Parathyroid adenoma (tissue), 2 donors: ENCODE results near the gene TLR4.

ENCODE experiments used
- H2AFZ ChIP-seq: fragments of 300-600 bp; sonication (generic); one replicate; pipeline ENCODE4 v1.7.0; 2017; ENCODE audit warnings: antibody characterized with exemption, mild to moderate bottlenecking
- H3K27ac ChIP-seq: fragments of 300-600 bp; sonication (generic); one replicate; pipeline ENCODE4 v1.7.0; 2017
- H3K27me3 ChIP-seq: fragments of 300-600 bp; sonication (generic); one replicate; pipeline ENCODE4 v1.7.0; 2017; ENCODE audit warnings: low read length; ENCODE audit not compliant: control insufficient read depth, insufficient read depth
- H3K36me3 ChIP-seq: fragments of 300-600 bp; sonication (generic); one replicate; pipeline ENCODE4 v1.7.0; 2017; ENCODE audit warnings: low read length; ENCODE audit not compliant: control insufficient read depth, insufficient read depth
- H3K4me1 ChIP-seq: fragments of 300-600 bp; sonication (generic); one replicate; pipeline ENCODE4 v1.7.0; 2017; ENCODE audit warnings: control low read depth
- H3K4me2 ChIP-seq: fragments of 300-600 bp; sonication (generic); one replicate; pipeline ENCODE4 v1.7.0; 2017; ENCODE audit warnings: low read length
- H3K4me3 ChIP-seq: fragments of 300-600 bp; sonication (generic); one replicate; pipeline ENCODE4 v1.7.0; 2017; ENCODE audit warnings: low read depth, low read length
- H3K79me2 ChIP-seq: fragments of 300-600 bp; sonication (generic); one replicate; pipeline ENCODE4 v1.7.0; 2017; ENCODE audit warnings: control low read depth
- H3K9ac ChIP-seq: fragments of 300-600 bp; sonication (generic); one replicate; pipeline ENCODE4 v1.7.0; 2017; ENCODE audit warnings: mild to moderate bottlenecking
- H3K9me3 ChIP-seq: fragments of 300-600 bp; sonication (generic); one replicate; pipeline ENCODE4 v1.7.0; 2017; ENCODE audit warnings: low read length; ENCODE audit not compliant: control insufficient read depth
- CTCF ChIP-seq: fragments of 300-600 bp; sonication (generic); IDR thresholded peaks from one replicate; pipeline ENCODE4 v1.7.0; 2017; ENCODE audit warnings: antibody characterized with exemption, mild to moderate bottlenecking
- donor health status: primary hyperparathyroidism.

Gene TLR4

GRCh38 chr9:117733465-117733864, 29.3 kb downstream of the TLR4 start:
- Histone ChIP-seq H3K9me3 (no peaks in the 10 kb centered on the region), H3K36me3 (no peaks in the 10 kb centered on the region), H3K79me2 (no peaks in the 10 kb centered on the region), H3K27me3 (no peaks in the 10 kb centered on the region), H3K4me2 (no peak overlapping the region), H3K4me3 (no peak overlapping the region), H2AFZ (no peak overlapping the region), H3K9ac (no peak overlapping the region), H3K4me1 (no peaks in the 10 kb centered on the region), H3K27ac (no peak overlapping the region)
- TF ChIP-seq CTCF, result no peak

DNA sequence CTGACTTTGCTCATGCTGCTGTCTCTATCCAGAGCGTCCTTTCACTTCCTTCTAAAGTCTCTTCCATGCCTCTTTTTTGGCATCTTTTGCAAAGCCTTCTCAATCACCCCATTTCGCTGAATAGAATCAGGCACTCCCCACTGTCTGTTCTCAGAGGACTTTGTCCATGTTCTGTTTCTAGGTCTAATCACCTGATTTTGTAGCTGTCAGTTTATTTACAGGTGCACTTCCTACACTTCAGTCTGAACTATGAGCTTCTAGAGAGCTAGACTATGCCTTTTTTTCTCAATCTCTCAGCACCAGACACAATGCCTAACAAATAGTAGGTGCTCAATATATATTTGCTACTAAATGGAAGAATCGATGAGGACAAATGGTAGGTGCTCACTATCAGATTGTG, 29.9 kb downstream of the TLR4 start:
- no peak overlapping the region for H3K9ac ChIP-seq
- no peaks in the 10 kb centered on the region for H3K79me2 ChIP-seq
- H3K4me1 ChIP-seq, result no peaks in the 10 kb centered on the region
- H3K9me3 ChIP-seq, result no peaks in the 10 kb centered on the region
- H3K4me3 ChIP-seq, result no peak overlapping the region
- no peak overlapping the region for H3K4me2 ChIP-seq
- no peak overlapping the region for H2AFZ ChIP-seq
- H3K36me3 ChIP-seq, result no peaks in the 10 kb centered on the region
- TF ChIP-seq CTCF, result no peak
- H3K27ac ChIP-seq, result no peak overlapping the region
- no peaks in the 10 kb centered on the region for H3K27me3 ChIP-seq

DNA sequence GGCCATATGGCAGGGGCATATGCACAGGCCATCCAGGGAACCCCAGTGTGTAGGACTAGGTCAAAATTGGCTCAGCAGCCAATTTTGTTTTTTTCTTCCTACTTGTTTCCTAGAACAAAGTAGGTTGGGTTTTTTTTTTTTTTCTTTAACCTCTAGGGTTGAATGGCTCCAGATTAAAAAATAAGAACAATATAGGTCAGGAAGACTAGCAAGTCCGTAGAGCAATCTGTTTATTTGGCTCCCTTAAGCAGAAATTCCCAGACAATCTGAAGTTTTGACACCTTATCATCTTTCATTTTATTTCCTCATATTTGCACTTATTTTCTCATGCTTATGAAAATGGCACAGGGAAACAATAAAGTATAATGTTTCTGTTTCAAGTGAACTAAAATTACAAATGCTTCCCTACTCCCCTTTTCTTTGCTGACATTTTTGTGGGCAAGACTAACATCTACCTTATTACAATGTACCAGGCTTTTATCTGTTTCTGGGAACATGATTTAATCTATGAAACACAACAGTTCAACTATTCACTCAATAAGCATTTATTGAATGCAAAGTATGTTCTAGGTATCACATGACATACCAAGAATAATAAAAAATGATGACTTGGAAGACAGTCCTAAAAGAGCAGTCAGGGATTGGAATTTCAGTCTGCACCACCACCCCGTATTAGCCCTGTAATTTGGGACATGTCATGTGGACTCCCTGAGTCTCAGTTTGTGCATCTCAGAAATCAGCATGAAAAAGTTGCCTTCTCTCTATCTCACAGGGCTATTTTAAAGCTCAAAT, 30.5 kb downstream of the TLR4 start:
- Histone ChIP-seq H3K4me1 (no peaks in the 10 kb centered on the region), H2AFZ (no peak overlapping the region), H3K9ac (no peak overlapping the region), H3K36me3 (no peaks in the 10 kb centered on the region), H3K27me3 (no peaks in the 10 kb centered on the region), H3K4me3 (no peak overlapping the region), H3K9me3 (no peaks in the 10 kb centered on the region), H3K4me2 (no peak overlapping the region), H3K79me2 (no peaks in the 10 kb centered on the region), H3K27ac (no peak overlapping the region)
- TF ChIP-seq CTCF, result no peak

- H3K9ac ChIP-seq, result no peak overlapping the region
- H3K79me2 ChIP-seq, result no peaks in the 10 kb centered on the region
- no peaks in the 10 kb centered on the region for H3K36me3 ChIP-seq
- H3K4me3 ChIP-seq, result no peak overlapping the region
- H3K27me3 ChIP-seq, result no peaks in the 10 kb centered on the region
- no peak overlapping the region for H3K4me2 ChIP-seq
- no peaks in the 10 kb centered on the region for H3K4me1 ChIP-seq
- no peaks in the 10 kb centered on the region for H3K9me3 ChIP-seq
- H3K27ac ChIP-seq, result no peak overlapping the region
- no peak overlapping the region for H2AFZ ChIP-seq
- no peak for TF ChIP-seq CTCF
Observed at GRCh38 chr9:117737721-117738226, 33.6 kb downstream of the TLR4 start.

DNA sequence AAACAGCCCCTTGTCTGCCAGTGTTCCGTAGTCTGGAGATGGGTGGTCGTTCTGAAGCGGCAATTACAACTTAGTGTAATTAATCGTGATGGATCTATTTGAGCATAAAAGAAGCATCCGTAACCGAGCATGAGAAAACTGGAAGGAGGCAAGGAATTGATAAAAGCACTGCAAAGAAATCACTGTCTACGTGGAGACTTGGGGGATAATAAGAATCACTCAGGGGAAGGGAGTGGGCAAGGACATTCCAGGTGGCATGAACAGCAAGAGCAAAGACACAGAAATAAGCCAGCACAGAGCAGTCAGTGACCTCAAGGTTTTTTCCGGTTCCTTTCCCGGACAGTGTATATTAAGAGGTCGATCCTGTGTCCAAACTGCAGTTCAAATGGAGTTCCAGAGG, 35.0 kb downstream of the TLR4 start:
- Histone ChIP-seq H3K9ac (no peak overlapping the region), H3K4me3 (no peak overlapping the region)
- no peak for TF ChIP-seq CTCF

More for the DNA sequence above, 35.0 kb downstream of the TLR4 start:
- H3K27ac ChIP-seq, result no peak overlapping the region
- H3K4me2 ChIP-seq, result no peak overlapping the region
- H3K79me2 ChIP-seq, result no peaks in the 10 kb centered on the region
- H3K36me3 ChIP-seq, result no peaks in the 10 kb centered on the region
- H3K4me1 ChIP-seq, result no peaks in the 10 kb centered on the region
- no peaks in the 10 kb centered on the region for H3K27me3 ChIP-seq
- no peak overlapping the region for H2AFZ ChIP-seq
- no peaks in the 10 kb centered on the region for H3K9me3 ChIP-seq
